Stimulated activated CD4-positive, alpha-beta T cell treated with anti-CD3 and anti-CD28 coated beads, Interleukin-15, amount 100 ng/mL, for 1 hour (primary cell): Measurements from ENCODE around the gene RCOR3.
A peak's percentile ranks its signal among the peaks of the same experiment; 100 is the strongest.

Experiments used
- DNase-seq, 2 donors: peaks; one replicate each; pipeline ENCODE4 v3.0.0-alpha.2; 2020; ENCODE audit warnings: low read depth in 1 of 2, low spot score in 1 of 2

RCOR3 gene

DNA sequence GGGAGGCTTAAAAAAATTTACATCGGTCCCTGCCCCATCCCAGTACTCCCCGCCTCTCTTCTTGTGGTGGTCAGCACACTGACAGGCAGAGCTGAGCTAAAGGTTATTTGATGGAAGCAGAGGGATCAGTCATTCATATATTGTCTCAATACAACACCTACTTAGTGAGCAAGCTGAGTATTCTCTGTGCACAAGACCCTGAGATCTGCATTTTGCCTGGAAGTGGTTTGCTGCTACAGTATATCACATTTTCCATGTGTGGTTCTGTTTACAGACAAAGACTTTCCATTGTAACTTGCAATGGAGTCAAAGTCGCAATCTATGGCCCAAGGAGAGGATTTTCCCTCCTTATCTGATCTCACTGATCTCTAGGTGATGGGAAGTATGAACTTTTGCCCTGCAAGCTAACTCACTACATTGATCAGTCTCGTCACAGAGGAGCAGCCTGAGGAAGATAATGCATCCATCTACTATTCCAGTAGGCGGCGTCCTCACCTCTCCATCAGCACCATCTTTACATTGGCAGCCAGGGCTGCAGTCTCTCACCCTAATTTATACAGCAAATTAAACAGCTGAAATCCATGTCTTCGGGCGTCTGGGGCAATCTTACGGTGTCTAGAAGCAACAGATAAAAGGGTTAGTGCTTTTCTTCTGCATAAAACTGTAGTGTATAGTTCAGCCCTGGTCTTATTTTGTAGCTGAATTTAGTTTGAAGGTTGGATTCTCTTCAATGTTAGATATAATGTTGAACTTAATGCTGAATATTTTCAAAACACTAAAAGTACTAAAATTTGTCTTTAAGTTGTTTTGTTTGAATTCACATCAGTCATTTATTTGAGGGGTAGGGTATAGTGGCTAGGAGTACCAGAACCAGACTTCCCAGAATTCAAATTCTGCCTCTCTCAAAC is 64.2 kb downstream of the RCOR3 start:
- peak in 1 of 2 donors; percentile 43 for DNase-seq

DNA sequence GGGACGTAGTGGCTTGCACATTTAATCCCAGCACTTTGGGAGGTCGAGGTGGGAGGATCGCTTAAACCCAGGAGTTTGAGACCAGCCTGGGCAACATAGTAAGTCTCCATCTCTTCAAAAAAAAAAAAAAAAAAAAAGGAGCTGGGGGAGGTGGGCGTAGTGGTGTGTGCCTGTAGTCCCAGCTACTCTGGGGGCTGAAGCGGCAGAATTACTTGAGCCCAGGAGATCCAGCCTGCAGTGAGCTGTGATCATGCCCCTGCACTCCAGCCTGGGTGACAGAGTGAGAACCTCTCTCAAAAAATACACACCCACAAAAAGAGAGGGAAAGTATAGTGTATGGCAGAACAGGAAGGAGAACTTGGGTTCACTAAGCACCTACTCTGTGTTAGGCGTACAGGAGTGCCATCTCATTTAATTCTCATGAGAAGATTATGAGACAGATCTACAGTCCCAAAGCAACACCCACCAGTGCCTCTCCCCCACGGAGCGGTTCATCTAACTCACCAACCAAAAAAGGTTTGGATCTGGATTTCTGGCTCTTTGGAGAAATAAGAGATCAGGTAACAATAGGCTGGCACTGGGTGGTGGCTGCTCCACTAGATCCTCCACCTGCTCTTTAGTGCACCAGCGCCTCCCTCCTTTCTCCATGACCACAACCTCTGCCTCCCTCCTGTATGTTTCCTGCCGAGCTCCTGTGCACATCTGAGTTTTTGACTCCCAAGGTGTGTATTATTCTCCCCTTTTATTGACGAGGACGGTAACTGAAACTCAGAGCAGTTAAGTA is 66.0 kb downstream of the RCOR3 start:
- DNase-seq = no peak

DNA sequence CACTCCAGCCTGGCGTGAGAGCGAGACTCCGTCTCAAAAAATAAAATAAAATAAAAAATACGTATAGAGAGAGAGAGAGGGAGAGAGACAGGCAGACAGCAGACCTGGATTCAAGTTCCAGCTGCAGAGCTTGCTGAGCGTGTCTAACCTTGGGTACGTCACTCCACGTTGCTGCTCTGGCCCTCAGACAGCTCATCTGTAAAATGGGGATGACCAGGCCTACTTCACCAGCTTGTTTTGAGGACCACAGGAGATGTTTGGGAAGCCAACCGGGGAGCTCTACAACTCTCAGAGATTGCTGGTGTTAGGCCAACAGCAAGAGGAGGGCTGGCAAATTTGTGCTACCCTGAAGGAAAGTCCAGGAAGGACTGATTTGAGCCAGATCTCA is 67.0 kb downstream of the RCOR3 start:
- DNase-seq = no peak

DNA sequence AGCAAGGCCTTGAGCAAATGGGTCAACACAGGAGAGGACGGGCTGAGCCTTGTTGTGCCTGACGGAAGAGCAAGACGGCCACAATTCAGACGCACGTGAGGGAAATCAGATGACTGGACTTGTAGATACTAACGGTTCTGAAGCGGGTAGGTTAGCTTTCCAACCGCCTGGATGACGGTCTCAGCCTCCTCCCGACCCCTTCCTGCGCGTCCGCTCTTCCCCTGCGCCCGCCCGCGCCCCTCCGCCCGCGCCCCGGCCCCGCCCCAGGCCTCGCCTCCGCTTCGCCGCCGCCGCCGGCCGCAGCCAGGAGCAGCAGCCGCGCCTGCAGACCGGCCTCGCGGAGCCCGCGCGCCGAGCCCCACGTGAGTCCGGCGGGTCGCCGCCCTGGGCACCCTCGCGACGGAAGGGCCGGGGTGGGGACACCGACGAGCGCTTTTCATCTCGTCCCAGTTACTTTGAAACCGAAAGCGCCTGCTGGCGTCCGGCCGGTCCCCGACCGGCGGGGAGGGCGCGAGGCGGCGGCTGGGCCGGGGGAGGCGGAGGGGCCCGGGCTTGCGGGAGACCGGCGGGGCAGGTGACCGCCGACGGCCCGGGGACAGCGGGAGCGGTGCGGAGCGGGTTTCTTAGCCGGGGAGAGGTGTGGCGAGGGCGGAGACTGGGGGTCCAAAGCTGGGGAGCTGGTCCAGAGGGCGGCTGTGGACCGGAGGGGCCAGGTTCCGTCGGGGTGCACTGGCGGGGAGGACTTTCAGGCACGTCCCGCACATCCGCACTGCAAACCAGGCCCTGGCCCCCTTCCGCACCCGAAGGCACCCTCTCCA is 67.6 kb downstream of the RCOR3 start, which contains the start of gene TRAF5:
Gene TRAF5, plus strand, starts transcription at position 306 of the 818 bp plus-strand sequence. CDS start 26,407 bp downstream, outside the sequence.
- DNase-seq = peak in 1 of 2 donors; percentile 41

DNA sequence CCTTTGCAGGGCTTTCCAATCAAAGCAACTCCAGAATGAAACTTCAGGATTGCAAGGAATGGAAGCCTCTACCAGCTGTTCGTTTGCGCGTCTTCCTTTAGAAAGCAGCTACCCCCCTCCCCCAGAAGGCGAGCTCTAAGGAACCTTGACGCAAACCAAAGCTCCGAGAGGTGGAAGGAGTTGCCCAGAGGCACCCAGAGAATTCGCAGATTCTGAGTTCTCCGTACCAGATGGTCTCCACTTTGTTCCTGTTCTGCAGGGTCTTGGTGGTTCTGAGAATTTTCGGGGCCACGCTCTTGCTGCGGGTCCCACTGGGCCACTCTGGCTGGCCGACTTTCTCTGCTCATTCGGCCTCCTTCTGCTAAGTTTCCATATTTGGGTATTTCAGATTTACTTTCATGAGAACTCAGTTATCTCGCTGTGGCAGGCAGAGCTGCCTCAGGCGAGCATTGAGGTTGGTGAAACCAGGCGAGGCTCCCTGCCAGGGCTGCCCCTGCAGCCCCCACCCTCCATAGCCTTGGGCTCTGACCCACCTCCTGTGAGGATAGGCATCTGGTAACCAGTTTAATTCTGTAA is 68.3 kb downstream of the RCOR3 start:
- no peak for DNase-seq

DNA sequence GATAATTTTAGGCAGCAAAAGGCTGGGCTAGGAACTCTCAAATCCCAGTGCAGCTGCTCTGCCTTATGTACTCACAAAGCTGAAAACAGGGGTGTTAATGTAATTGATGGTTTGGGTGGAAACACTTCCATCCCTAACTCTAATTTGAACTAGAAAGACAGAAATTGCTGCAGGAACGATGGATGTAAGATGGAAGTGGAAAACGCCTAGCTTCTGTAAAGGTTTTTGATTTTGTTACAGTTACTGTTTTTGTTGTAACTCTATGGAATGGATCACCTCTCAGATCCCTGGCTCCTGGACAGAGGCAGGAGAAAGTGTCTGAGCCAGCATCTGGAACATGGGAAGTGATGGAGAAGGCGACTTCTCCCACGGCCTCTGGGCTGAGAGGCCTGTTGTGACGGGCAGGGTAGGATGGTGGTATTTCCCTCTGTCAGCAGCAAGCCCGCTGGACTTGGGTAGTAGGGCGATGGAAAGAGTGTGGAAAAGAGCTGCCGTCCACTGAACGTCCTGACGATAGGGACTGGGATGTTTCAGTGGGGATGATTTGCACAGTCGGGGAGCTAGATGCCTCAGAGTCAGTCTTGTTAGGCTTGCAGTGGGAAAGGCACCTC is 69.0 kb downstream of the RCOR3 start:
- DNase-seq = no peak

DNA sequence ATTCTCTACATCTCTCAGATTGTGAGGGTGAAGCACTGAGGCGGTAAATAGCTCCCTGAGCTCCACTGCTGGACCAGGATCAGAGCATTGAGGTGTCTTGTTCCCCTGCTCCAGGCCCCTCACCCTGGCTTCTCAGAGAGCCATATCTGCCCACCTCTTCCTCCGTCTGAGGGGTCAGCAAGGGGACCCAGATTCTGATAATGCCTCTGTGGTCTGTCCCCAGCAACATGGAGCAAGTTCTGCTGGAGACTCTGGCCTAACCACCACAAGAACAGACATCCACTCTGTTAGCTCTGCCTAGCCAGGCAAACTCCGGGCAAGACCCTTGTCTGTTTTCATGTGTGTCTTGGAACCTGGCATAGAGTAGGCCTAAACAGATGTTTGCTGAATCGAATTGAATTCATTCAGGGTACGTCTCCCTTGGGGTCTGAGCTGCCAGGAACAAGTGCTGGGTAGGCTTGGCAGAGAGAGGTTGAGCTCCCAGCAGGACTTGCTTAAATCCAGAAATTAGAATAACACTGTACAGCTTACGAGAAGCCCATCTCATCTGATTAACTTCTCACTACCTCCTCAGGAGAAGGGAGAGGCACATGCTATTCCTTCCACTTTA is 69.8 kb downstream of the RCOR3 start:
- DNase-seq = no peak

DNA sequence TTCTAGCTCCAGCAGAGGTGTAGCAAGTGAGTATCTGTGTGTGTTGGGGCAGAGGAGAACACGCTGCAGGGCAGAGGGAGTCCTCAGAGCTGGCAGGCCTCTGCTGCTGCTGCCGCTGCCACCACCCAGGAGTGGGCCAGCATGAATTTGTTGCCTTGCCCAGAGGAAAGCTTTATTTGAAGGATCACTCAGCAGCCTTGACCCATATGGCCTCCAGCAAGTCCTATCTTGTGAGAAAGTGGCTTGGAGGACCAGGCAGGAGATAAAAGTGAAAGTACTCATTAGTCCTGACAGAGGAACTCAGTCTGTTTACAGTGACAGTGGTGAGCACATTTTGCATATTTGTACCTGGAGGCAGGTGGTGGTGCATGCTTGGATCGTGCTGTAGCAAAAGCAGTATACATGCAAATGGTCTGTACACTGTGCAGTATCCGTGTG is 70.6 kb downstream of the RCOR3 start:
- DNase-seq = no peak

DNA sequence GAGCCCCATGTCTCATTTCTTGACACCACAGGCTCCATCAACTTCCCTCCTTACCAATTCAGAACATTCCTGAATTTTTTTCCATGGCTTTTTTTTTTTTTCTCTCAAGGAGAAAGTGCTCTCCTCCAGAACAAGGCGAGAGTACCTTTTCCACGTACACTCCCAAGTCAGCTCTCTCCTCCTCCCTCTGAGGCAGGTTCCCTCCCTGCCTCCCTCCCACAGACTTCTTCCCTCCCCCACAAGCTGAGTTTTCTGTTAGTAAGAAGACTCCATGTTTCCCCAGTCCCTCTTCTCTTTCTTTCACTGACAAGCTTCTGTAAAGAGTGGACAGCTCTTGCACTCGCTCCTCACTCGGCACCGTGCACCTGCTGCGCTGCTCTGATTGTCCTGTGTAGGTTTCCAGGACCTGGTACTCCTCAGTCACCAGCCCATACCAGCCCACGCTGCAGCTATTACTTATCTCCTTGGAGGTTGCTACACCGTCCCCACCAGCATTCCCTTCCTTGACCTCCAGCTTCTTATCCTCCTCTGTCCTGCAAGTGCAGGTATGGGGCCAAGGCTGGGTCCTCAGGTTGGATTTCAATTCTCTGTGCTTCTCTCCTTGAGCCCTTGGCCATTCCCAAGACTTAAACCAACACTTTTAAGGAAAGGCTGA is 71.2 kb downstream of the RCOR3 start:
- no peak for DNase-seq

DNA sequence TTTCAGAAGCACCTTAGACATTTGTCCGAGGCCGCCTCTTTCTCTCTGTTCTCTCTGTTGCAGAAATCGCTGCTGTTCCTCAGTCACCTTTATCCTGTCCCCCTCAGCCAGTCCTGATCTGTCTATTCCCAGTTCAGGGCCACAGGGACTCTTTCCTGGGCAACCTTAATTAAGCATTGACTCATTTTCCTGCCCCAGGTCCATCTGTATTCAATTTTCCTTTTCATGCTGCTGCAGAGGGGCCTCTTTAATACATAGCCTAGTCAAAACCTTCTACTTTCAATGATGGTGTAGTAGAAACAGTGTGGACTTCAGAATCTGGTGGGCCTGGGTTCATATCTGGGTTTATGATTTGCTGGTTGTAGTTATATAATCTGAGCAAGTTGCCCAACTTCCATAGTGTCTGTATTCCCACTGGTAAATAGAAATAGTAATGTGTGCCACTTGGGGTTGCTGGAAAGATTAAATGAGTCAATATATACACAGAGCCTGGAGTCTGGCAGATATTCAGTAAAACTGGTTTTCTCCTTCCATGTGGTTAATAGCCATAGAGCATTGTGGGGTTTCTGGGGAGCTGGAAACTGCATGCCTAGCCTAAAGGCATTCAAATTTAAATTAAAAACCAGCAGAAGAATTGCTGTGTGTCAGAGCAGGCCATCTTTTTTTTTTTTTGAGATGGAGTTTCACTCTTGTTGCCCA is 72.0 kb downstream of the RCOR3 start:
- DNase-seq = no peak

DNA sequence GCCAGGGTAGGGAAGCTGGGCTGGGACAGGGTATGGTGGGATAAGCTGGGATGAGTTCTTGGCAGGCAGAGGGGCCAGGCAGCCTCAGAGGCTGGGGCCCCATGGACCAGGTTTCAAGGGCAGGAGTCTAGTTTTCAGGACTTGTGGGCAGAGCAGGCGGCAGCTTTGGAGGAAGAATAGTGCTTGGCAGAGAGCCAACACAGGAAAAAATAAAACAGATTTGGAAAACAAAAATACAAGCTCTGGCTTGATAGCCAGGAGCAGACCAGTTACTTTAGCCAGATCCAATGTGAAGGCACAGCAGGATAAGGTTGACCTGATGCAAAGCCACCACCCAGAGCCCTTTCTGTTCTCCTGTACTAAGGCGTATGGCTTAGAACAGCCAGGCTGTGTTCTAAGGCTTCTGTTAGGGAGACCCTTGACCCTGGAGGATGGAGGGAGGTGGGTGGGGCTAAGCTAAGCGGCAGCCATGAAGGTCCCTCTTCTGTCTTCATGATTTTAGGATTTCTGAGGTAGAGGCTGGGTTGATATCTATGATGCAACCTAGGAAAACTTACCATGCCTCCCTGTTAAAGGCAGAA is 73.0 kb downstream of the RCOR3 start:
- DNase-seq = no peak

DNA sequence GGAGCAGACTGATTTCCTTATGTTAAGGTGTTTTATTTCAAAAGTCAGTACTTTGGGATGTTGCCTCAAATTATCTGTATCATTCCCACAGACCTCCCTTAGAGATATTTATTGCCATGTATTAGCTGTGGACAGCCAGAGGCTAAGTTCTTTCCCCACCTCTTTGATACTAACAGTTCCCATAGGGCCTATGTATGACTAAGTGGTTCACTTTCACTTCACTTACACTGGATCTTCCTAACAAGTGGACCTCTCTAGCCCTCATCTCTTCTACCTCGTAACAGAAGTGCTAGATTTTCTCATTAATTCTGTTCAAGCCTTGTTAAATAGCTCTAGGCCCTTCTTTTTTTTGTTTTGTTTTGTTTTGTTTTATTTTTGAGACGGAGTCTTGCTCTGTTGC is 73.7 kb downstream of the RCOR3 start:
- DNase-seq = no peak

DNA sequence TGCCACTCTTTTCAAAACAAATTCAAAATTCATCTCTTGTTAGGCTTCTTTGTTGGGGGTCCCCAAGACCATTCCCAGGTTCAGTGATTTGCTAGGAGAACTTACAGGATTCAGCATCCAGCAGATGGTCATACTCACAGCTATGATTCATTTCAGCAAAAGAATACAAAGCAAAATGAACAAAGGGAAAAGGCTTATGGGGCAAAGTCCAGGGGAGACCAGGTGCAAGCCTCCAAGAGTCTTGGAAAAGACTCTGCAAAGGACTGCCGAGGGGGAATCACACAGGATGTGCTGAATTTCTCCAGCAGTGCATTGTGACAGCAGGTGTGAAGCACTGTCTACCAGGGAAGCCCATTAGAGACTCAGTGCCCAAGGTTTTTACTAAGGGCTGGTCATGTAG is 74.7 kb downstream of the RCOR3 start:
- DNase-seq = no peak

DNA sequence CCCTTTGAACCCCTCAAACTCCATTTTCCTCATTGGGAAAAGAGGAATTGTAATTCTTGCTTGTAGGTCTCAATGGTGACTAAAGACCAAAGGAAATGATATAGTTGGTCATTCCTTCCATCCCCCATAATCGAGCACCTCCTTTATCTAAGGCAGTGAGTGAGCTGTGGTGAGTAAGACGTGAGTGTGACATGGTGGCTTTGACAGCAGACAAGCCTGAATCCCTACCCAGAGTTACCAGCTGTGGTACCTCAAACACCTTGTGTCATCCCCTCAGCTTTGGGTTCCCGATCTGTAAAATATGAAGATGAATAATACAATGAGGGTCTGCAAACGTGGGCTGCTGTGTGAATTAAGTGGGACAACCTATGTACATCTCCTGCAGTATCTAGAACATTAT is 75.8 kb downstream of the RCOR3 start:
- no peak for DNase-seq

DNA sequence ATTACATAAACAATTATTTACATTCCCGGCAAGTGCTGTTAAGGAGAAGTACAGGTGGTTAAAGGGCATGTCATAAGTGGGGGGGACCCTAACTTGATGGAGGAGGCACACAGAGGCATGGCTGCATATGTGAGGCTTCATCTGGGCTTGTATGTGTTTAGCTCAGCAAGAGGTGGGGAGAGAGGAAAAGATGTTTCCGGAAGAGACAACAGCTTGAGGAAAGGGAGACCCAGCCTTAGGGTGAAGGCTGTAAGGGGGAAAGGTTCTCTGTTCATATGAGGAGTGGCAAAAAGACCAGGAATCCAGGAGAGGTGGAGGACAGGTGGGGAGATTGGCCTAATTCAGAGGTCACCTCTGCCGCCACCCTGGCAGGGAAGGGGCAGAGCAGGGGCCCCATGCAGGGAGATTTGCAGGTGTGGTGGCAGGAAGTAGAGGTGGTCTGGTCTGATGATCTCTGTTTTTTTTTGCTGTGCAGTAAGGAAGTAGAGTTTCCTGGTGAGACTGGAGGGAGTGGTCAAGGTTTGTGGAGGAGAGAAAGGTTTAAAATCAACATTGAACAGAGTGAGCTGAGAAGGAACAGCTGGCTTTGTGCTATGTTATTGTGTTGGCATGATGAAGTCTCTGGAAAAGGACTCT is 76.5 kb downstream of the RCOR3 start:
- DNase-seq = no peak

DNA sequence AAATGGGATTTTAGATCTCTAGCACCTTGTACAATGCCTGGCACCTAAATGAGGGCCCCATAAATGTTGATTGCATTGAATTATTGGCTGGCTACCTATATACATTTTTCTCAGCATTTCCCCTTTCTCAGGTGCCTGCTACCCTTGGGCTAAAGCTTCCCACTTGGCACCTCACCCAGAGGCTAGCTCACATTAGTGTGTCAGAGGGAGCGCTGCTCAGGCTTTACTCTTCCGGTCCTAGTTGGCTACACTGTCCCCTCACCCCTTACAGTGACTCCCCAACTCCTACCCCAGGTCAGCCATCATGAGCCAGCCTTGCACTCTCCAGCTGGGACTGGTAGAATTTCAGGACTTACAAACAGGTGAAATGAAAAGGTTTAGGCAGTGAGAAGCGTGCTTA is 77.0 kb downstream of the RCOR3 start:
- DNase-seq = no peak

DNA sequence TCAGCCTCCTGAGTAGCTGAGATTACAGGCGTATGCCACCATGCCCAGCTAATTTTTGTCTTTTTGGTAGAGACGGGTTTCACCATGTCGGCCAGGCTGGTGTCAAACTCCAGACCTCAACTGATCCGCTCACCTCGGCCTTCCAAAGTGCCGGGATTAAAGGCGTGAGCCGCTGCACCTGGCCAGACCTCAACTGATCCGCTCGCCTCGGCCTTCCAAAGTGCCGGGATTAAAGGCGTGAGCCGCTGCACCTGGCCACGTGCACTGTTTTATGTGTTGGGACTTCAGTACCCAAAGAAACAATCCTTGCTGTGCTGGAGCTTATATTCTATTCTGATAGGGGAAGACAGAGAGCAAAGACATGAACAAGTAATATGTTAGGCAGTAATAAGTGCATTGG is 77.6 kb downstream of the RCOR3 start:
- DNase-seq = no peak
